ENCODE measurements around the gene UTP15. TPM values are rescaled to one million over a fixed set of nuclear protein-coding genes. Genes with fewer than 3 reads are reported as not detected.

UTP15 gene
- total RNA-seq, 1 experiment from 2014 or later: 38.8 TPM

GRCh38 chr5:73539730-73540129 lies 25.8 kb upstream of the UTP15 start:
- ChIA-PET POLR2A (no interaction called here), CTCF (no interaction called here)
- TF ChIP-seq TCF7L2 (IDR thresholded peaks at IDR 0.05; ENCODE audit: low read depth, low read length): no peak
- TF ChIP-seq REST (IDR thresholded peaks at IDR 0.05; ENCODE audit: insufficient read depth in 1 of 2, low read depth in 2 of 2, low read length in 1 of 2): no peak
- no peak for TF ChIP-seq POLR2AphosphoS5 (IDR thresholded peaks at IDR 0.05; ENCODE audit: low read depth, low read length)
- no peak for TF ChIP-seq CTCF (IDR thresholded peaks at IDR 0.05)
- no peak for TF ChIP-seq SIN3A (IDR thresholded peaks at IDR 0.05; ENCODE audit: borderline replicate concordance, insufficient read depth, low read depth, low read length)
- Histone ChIP-seq H3K27ac (ENCODE audit: low read length) (no peak overlapping the region), H3K36me3 (ENCODE audit: control insufficient read depth, insufficient read depth, low read length) (no peaks in the 10 kb centered on the region), H3K9me3 (ENCODE audit: control insufficient read depth, insufficient read depth, low read depth, low read length) (peaks cover 4% of the 10 kb centered on the region; the same call in 1 of the 2 replicates), H3K4me3 (ENCODE audit: low read depth in 2 of 2, low read length in 2 of 2) (no peak overlapping the region), H3K27me3 (ENCODE audit: control insufficient read depth, insufficient read depth, low read length) (no peaks in the 10 kb centered on the region), H3K4me1 (ENCODE audit: control insufficient read depth, insufficient read depth, low read length) (peaks cover 10% of the 10 kb centered on the region)
- BruUV-seq (replicated peaks): no TSS peak
- intact Hi-C loops (cut with micrococcal nuclease; ENCODE audit: unreplicated experiment): no loop called here
- in situ Hi-C loops (cut with HindIII; ENCODE audit: low pct_unique_long_range_greater_than_20kb, low sequenced_read_pairs): no loop called here
- no peak for ATAC-seq
- DNase-seq (ENCODE audit: low read depth, low spot score): no peak

GRCh38 chr5:73540192-73540591 lies 25.4 kb upstream of the UTP15 start:
- no TSS peak for BruUV-seq (replicated peaks)
- CTCF ChIA-PET: no interaction called here

More at GRCh38 chr5:73540192-73540591, 25.4 kb upstream of the UTP15 start:
- Histone ChIP-seq H3K27me3 (ENCODE audit: control insufficient read depth, insufficient read depth, low read length) (no peaks in the 10 kb centered on the region), H3K27ac (ENCODE audit: low read length) (no peak overlapping the region), H3K36me3 (ENCODE audit: control insufficient read depth, insufficient read depth, low read length) (no peaks in the 10 kb centered on the region), H3K4me1 (ENCODE audit: control insufficient read depth, insufficient read depth, low read length) (peaks cover 10% of the 10 kb centered on the region), H3K9me3 (ENCODE audit: control insufficient read depth, insufficient read depth, low read depth, low read length) (no peaks in the 10 kb centered on the region; the same call in 1 of the 2 replicates), H3K4me3 (ENCODE audit: low read depth in 2 of 2, low read length in 2 of 2) (no peak overlapping the region)
- DNase-seq (ENCODE audit: low read depth, low spot score) (no peak), ATAC-seq (peak; percentile 73)
- no peak for TF ChIP-seq REST (IDR thresholded peaks at IDR 0.05; ENCODE audit: insufficient read depth in 1 of 2, low read depth in 2 of 2, low read length in 1 of 2)
- TF ChIP-seq SIN3A (IDR thresholded peaks at IDR 0.05; ENCODE audit: borderline replicate concordance, insufficient read depth, low read depth, low read length): no peak
- no peak for TF ChIP-seq CTCF (IDR thresholded peaks at IDR 0.05)
- TF ChIP-seq TCF7L2 (IDR thresholded peaks at IDR 0.05; ENCODE audit: low read depth, low read length): no peak
- no peak for TF ChIP-seq POLR2AphosphoS5 (IDR thresholded peaks at IDR 0.05; ENCODE audit: low read depth, low read length)
- POLR2A ChIA-PET: no interaction called here
- intact Hi-C loops (cut with micrococcal nuclease; ENCODE audit: unreplicated experiment): no loop called here
- in situ Hi-C loops (cut with HindIII; ENCODE audit: low pct_unique_long_range_greater_than_20kb, low sequenced_read_pairs): no loop called here

Data from Panc1 (cell line).